Erythroblast (primary cell): ENCODE data around the gene BLOC1S3.

ENCODE experiments used
- GATA1 ChIP-seq: IDR thresholded peaks from 2 replicates; pipeline ENCODE4 v1.6.1; 2011; ENCODE audit warnings: low read depth, mild to moderate bottlenecking, control low read depth, low read length, moderate library complexity
- POLR2A ChIP-seq: IDR thresholded peaks from 2 replicates; pipeline ENCODE4 v1.6.1; 2011; ENCODE audit warnings: mild to moderate bottlenecking, low read length

GRCh38 chr19:45146251-45146650, 32.3 kb upstream of the BLOC1S3 start:
- TF ChIP-seq POLR2A (no peak), GATA1 (no peak)
